RKO (cell line): ENCODE measurements around the gene PUS10.

Experiments
- DNase-seq: peaks from one replicate; pipeline ENCODE4 v3.0.0-alpha.2; 2016; ENCODE audit warnings: low spot score

PUS10 gene

GRCh38 chr2:60966507-60967405 is 51.3 kb downstream of the PUS10 start:
- no peak for DNase-seq

DNA sequence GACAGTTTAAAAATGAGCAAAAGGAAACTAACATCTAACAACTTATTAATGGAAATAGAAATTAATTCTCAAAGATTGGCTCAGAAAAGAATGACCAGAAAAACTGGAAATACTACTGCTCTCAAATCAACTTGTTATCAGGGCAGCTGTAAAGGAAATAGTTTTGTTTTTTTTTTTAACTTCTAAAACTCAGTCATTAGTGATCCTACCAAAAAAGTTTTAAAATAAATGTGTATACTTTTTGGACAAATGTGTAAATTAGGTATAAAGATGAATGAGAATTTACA is 52.6 kb downstream of the PUS10 start:
- DNase-seq: no peak

DNA sequence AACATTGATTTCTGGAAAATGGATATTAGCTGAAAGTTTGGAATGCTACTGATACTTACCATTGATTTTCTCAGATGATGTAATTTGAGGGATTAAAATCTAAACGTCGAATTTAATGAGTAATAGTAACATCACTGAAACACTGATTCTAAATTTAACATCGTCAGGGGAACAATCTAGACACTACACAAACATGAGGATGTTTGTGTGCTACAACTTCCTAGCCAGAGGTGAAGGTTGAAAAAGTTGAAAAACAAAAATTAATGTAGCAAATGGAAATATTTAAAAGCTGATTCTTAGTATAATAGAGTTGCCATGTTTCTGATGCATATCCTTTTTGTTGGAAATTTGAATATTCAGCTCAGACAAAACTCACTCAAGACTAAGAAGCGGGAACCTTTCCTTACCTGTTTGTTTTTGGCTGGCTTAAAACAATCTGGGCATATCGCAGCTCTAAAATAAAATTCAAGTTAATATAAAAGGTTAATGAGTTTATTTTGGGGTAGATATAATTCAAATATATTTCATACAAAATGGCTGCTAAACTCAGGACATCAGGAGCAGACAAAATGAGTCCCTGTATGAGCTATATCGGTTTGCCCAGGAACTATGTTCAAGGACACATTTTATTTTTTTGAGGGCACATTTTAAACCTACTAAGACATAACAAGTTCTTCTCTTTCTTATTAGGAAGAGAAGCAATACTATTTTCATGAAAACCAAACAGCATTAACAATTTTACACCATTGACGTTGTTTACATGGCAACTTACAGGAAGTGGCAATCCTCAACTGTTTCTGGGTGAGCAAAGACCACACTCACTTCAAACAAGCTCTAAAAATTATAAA is 53.2 kb downstream of the PUS10 start:
- no peak for DNase-seq

- no peak for DNase-seq
Observed at GRCh38 chr2:60963190-60963589, 54.9 kb downstream of the PUS10 start.

DNA sequence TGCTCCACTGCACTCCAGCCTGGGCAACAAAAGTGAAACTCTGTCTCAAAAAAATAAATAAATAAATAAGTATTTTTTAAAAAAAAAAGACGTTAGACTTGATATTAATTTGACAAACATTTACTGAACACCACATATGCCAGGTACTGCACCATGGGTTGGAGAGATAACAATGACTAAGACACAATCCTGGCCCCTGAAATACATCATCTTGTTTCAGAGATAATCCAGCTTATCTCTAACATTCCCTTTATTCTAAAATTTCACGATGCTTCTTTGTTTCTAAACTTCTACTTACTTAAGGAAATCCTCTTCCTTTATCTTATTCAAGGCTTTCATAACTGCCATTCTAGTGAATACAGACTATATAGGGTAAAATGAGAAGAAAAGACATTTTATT is 55.5 kb downstream of the PUS10 start:
- no peak for DNase-seq

- no peak for DNase-seq
Observed at GRCh38 chr2:60961457-60961856, 56.6 kb downstream of the PUS10 start.

GRCh38 chr2:60960706-60961105 is 57.3 kb downstream of the PUS10 start:
- no peak for DNase-seq

GRCh38 chr2:60959501-60959900 is 58.6 kb downstream of the PUS10 start:
- DNase-seq: no peak

- peak; percentile 21 for DNase-seq
Observed at GRCh38 chr2:60958800-60959199, 59.3 kb downstream of the PUS10 start.

- no peak for DNase-seq
Observed at GRCh38 chr2:60958361-60958760, 59.7 kb downstream of the PUS10 start.

DNA sequence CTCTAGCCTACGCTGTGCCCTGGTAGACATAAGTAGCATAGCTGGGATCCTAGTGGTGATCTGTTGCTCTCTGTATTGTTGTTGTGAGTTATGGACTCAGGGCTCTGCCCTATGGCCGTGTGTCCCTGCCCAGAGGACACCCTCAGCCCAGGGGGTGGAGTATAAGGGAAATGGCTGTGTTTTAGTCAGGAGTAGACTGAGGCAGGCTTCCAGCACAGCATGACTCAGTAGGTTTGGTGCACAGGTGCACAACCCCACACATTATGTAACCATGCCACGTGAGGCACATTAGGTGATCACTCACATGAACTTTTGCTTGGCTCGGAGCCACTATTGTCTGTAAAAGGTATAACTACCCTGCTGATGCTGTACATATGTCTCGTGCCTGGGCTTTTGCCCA is 60.4 kb downstream of the PUS10 start:
- DNase-seq: no peak

DNA sequence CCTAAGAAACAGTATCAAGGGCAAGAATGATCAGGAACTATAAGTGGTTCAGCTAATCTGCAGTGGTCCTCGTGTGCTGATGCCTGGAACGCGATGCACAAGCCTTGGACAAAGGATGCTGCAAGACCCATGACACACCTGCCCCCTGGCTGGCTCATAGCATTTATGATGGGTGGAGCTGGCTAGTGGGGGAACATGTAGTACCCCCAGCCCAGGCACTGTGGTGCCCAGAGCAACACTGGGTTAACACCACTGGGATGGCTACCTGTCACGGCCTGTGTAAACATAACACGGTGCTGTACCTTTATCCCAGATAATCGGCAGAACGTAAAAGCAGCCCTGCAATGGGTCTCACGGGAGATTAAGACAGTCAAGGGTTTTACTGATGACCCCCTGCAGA is 60.8 kb downstream of the PUS10 start:
- no peak for DNase-seq

GRCh38 chr2:60954139-60954538 is 63.9 kb downstream of the PUS10 start:
- no peak for DNase-seq

- DNase-seq: no peak
Observed at GRCh38 chr2:60948926-60949579, 69.0 kb downstream of the PUS10 start.

DNA sequence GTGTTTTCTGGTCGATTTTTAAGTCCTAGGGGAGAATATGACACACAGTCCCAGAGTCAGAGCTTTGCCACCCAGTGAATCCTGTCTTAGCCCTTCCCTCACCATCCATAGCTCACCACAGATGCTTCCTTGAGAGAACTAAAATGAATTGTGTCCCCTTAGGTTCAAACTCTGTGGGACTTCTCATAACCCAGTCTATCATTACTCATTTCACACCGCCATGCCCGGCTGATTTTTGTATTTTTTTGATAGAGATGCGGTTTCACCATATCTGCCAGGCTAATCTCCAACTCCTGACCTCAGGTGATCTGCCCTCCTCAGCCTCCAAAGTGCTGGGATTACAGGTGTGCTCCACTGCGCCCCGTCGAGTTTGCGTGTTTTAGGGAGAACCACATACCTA is 69.9 kb downstream of the PUS10 start:
- no peak for DNase-seq

DNA sequence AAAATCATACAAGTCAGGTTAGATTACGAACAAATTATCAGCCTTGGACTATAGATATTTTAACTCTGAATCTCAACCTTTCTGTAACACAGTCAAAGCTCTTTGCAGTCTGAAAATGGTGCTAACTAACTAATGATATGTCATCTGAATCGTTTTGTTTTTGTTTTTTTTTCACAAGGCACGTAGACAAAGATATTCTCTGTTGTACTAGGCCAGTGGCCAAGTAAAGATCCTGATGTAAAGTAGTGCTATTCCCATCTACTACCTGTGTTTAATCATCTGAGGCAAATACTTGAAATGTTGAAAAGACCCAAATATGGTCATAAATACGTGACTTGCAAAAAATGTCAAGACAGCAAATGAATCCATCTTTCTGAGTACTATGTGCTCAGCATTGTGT is 71.0 kb downstream of the PUS10 start:
- no peak for DNase-seq

DNA sequence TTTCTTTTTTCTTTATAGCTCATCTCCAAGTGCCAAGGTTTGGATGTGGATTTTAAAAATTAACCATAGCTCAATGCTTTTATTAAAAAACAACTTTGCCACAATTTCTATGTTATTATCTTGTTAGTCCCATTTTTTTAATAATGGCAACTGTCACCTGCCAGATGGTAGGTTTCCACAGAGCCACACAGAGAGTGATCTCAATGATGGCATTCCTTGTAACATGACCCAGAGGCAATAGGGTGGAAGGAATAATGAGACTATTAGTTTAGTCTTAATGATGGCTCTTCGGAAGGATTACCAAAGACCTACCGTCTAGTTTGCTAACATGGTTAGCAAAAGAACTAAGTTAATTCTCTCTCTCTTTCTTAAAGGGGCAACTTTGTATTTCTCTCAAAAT is 72.7 kb downstream of the PUS10 start:
- DNase-seq: no peak

- no peak for DNase-seq
Observed at GRCh38 chr2:60939622-60940021, 78.4 kb downstream of the PUS10 start.

GRCh38 chr2:60938301-60938700 is 79.8 kb downstream of the PUS10 start:
- DNase-seq: no peak

DNA sequence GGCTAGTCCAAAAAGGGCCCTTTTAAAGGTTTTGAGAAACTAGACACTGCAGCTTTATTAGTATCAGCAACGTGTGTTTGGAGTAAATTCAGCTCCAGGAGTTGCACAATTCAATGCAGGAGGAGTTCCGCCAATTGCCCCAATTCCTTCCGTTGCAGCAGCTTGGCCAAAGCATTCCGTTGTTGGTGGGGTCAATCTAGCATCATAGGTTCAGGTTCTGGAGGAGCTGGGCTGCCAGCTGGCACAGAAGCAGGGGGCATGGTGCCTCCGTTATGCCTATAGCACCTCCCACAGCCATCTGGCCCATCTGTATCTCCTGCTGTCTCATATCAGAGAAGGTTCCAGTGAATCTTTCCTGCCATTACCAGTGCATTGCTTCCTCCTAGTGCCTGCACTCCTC is 81.3 kb downstream of the PUS10 start:
- DNase-seq: no peak

DNA sequence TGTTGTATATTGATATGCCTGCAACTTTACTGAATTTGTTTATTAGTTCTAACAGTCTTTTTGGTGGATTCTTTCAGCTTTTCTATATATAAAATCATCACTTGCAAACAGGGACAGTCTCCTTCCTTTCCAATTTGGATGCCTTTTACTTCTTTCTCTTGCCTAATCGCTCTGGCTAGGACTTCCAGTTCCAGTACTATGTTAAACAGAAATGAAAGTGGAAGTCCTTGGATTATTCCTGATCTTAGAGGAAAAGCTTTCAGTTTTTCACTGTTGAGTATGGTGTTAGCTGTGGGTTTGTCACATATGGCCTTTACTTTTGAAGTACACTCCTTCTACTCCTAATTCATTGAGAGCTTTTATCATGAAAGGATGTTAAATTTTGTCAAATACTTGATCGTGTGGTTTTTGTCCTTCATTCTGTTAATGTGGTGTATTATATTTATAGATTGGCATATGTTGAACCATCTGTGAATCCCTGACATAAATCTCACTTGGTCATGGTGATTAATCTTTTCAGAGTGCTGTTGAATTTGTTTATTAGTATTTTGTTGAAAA is 83.8 kb downstream of the PUS10 start:
- no peak for DNase-seq

GRCh38 chr2:60932954-60933353 is 85.1 kb downstream of the PUS10 start:
- no peak for DNase-seq

DNA sequence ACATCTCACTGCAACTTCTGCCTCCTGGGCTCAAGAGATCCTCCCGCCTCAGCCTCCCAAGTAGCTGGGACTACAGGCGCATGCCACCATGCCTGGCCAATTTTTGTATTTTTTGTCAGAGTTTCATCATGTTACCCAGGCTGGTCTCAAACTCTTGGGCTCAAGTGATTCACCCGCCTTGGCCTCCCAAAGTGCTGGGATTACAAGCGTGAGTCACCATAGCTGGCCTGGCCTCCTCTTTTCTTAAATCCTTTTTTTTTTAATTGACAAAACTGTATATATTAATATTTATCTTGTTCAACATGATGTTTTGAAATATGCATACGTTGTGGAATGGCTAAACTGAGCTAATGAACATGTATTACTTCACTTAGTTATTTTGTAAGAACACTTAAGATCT is 86.0 kb downstream of the PUS10 start:
- DNase-seq: peak; percentile 17
